DMS153 treated with DMSO at 0.1 percent for 48 hours (cell line): ENCODE results near the gene NOS2.
"Not testable (repeated sequence)": the region's sequence is repeated elsewhere in the genome, so short reads cannot be mapped to it uniquely, and the experiment has no call there.

ENCODE experiments used
- DNase-seq: peaks from one replicate; lab custom pipeline; 2025; ENCODE audit not compliant: unreplicated experiment; lab: John Stamatoyannopoulos, UW

The NOS2 gene

DNA sequence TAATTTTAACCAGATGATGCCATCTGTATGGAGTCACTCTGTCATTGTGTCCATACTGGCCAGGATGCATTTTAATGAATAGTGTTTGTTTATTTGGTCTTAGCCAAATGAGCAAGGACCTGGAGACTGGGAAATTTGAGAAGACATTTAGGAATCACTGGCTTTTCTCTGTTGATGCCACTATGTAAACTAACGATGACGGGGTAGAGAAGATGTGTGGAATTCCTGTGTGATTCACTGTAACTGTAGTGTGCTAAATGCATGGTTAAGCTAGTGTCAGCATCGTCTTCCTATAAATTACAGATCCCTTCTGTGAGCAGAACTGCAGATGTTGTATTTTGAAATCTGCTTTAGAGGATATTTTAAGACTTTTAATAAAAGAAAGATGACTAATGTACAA, 66.6 kb downstream of the NOS2 start:
- no peak for DNase-seq

DNA sequence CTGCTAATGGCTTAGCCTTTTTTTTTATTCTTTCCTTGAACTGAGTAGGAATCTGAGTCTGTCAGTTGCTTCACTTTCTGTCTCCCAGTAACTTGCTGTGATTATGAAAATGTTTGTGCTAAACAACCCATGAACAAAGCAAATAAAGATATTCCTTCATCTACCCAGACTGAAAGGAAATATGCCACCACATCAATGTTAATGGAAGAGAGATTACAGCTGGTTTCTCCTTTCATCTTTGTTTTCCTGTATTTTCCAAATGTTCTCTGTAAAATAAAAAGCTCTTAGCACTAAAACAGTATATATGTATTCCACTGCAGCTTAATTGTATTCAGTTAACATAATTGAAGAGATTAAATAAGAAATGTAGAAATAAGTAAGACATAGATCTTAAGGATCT, 67.6 kb downstream of the NOS2 start:
- DNase-seq: not testable (repeated sequence)

DNA sequence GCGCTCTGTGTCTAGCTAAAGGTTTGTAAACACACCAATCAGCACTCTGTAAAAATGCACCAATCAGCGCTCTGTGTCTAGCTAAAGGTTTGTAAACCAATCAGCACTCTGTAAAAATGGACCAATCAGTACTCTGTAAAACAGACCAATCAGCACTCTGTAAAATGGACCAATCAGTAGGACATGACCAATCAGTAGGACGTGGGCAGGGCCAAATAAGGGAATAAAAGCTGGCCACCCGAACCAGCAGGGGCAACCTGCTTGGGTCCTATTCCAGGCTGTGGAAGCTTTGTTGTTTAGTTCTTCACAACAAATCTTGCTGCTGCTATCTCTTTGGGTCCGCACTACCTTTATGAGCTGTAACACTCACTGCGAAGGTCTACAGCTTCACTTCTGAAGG, 74.3 kb downstream of the NOS2 start:
- DNase-seq: not testable (repeated sequence)

- DNase-seq: no peak
Observed at GRCh38 chr17:27721797-27722196, 78.5 kb downstream of the NOS2 start.
